HPDE6-E6E7 (cell line): Measurements from ENCODE around the gene AGBL4.

Source experiments
- DNase-seq: peaks from one replicate; pipeline ENCODE4 v3.0.0; 2011; ENCODE audit warnings: missing footprints; ENCODE audit errors: extremely low spot score

AGBL4 gene

GRCh38 chr1:48681476-48682305 is 1342.1 kb downstream of the AGBL4 start:
- DNase-seq = no peak

- DNase-seq = no peak
Measured at GRCh38 chr1:48680411-48681035, 1343.2 kb downstream of the AGBL4 start.

GRCh38 chr1:48679859-48680258 is 1343.9 kb downstream of the AGBL4 start:
- DNase-seq = no peak

GRCh38 chr1:48678710-48679505 is 1344.8 kb downstream of the AGBL4 start:
- no peak for DNase-seq

GRCh38 chr1:48677306-48678287 is 1346.2 kb downstream of the AGBL4 start:
- no peak for DNase-seq

GRCh38 chr1:48676822-48677221 is 1346.9 kb downstream of the AGBL4 start:
- DNase-seq = no peak

GRCh38 chr1:48676376-48676775 is 1347.4 kb downstream of the AGBL4 start:
- DNase-seq = no peak

GRCh38 chr1:48675251-48675650 is 1348.5 kb downstream of the AGBL4 start:
- no peak for DNase-seq

GRCh38 chr1:48674641-48675040 is 1349.1 kb downstream of the AGBL4 start:
- DNase-seq = no peak

GRCh38 chr1:48673332-48674105 is 1350.2 kb downstream of the AGBL4 start:
- no peak for DNase-seq

GRCh38 chr1:48671578-48671977 is 1352.2 kb downstream of the AGBL4 start:
- no peak for DNase-seq

GRCh38 chr1:48670234-48671020 is 1353.3 kb downstream of the AGBL4 start:
- DNase-seq = no peak

GRCh38 chr1:48668339-48668738 is 1355.4 kb downstream of the AGBL4 start:
- no peak for DNase-seq

- no peak for DNase-seq
Measured at GRCh38 chr1:48667782-48668181, 1356.0 kb downstream of the AGBL4 start.

- no peak for DNase-seq
Measured at GRCh38 chr1:48665708-48666407, 1357.9 kb downstream of the AGBL4 start.

GRCh38 chr1:48661726-48662463 is 1361.9 kb downstream of the AGBL4 start:
- DNase-seq = no peak

- no peak for DNase-seq
Measured at GRCh38 chr1:48659801-48660200, 1364.0 kb downstream of the AGBL4 start.

- DNase-seq = no peak
Measured at GRCh38 chr1:48657413-48657812, 1366.3 kb downstream of the AGBL4 start.
